ENCODE measurements around the gene SCG2. TPM values are rescaled to one million over a fixed set of nuclear protein-coding genes. Genes with fewer than 3 reads are reported as not detected.

SCG2 gene
- total RNA-seq, 1 experiment from 2014 or later, result 0.11 TPM

DNA sequence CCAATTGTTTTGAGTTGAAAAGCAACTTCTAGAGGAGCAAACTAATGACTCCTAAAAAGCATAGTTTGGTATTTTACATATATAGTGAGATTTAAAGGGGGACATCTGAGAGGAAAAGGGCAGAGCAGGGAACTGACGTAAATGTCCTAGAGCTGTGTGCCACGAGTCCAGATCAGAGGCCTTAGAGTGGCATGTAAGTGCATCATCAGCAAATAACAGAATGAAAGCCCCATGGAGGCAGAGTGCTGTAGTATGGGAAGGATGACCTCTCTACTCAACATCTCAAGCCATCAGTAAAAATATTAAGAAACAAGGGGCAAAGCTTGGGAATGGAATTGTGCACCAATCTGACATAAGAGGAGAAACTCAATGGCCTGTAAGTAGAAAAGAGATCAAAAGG, 31.4 kb downstream of the SCG2 start:
- TF ChIP-seq ZNF138 (CRISPR knock-in tag; conservative IDR thresholded peaks at IDR 0.05), result no peak
- TF ChIP-seq NFE2L1 (CRISPR knock-in tag; IDR thresholded peaks at IDR 0.05), result no peak
- TF ChIP-seq, protein P1, sequence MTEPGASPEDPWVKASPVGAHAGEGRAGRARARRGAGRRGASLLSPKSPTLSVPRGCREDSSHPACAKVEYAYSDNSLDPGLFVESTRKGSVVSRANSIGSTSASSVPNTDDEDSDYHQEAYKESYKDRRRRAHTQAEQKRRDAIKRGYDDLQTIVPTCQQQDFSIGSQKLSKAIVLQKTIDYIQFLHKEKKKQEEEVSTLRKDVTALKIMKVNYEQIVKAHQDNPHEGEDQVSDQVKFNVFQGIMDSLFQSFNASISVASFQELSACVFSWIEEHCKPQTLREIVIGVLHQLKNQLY (CRISPR knock-in tag; IDR thresholded peaks at IDR 0.05), result no peak
- no peak for TF ChIP-seq JUN (CRISPR knock-in tag; IDR thresholded peaks at IDR 0.05)
- no peak for TF ChIP-seq ESRRA (CRISPR knock-in tag; IDR thresholded peaks at IDR 0.05; ENCODE audit: borderline replicate concordance)
- TF ChIP-seq, protein P2, sequence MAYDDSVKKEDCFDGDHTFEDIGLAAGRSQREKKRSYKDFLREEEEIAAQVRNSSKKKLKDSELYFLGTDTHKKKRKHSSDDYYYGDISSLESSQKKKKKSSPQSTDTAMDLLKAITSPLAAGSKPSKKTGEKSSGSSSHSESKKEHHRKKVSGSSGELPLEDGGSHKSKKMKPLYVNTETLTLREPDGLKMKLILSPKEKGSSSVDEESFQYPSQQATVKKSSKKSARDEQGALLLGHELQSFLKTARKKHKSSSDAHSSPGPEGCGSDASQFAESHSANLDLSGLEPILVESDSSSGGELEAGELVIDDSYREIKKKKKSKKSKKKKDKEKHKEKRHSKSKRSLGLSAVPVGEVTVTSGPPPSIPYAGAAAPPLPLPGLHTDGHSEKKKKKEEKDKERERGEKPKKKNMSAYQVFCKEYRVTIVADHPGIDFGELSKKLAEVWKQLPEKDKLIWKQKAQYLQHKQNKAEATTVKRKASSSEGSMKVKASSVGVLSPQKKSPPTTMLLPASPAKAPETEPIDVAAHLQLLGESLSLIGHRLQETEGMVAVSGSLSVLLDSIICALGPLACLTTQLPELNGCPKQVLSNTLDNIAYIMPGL (CRISPR knock-in tag; IDR thresholded peaks at IDR 0.05), result no peak
- TF ChIP-seq, protein P3, sequence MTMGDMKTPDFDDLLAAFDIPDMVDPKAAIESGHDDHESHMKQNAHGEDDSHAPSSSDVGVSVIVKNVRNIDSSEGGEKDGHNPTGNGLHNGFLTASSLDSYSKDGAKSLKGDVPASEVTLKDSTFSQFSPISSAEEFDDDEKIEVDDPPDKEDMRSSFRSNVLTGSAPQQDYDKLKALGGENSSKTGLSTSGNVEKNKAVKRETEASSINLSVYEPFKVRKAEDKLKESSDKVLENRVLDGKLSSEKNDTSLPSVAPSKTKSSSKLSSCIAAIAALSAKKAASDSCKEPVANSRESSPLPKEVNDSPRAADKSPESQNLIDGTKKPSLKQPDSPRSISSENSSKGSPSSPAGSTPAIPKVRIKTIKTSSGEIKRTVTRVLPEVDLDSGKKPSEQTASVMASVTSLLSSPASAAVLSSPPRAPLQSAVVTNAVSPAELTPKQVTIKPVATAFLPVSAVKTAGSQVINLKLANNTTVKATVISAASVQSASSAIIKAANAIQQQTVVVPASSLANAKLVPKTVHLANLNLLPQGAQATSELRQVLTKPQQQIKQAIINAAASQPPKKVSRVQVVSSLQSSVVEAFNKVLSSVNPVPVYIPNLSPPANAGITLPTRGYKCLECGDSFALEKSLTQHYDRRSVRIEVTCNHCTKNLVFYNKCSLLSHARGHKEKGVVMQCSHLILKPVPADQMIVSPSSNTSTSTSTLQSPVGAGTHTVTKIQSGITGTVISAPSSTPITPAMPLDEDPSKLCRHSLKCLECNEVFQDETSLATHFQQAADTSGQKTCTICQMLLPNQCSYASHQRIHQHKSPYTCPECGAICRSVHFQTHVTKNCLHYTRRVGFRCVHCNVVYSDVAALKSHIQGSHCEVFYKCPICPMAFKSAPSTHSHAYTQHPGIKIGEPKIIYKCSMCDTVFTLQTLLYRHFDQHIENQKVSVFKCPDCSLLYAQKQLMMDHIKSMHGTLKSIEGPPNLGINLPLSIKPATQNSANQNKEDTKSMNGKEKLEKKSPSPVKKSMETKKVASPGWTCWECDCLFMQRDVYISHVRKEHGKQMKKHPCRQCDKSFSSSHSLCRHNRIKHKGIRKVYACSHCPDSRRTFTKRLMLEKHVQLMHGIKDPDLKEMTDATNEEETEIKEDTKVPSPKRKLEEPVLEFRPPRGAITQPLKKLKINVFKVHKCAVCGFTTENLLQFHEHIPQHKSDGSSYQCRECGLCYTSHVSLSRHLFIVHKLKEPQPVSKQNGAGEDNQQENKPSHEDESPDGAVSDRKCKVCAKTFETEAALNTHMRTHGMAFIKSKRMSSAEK (CRISPR knock-in tag; IDR thresholded peaks at IDR 0.05; ENCODE audit: borderline replicate concordance), result no peak
- TF ChIP-seq, protein P4, sequence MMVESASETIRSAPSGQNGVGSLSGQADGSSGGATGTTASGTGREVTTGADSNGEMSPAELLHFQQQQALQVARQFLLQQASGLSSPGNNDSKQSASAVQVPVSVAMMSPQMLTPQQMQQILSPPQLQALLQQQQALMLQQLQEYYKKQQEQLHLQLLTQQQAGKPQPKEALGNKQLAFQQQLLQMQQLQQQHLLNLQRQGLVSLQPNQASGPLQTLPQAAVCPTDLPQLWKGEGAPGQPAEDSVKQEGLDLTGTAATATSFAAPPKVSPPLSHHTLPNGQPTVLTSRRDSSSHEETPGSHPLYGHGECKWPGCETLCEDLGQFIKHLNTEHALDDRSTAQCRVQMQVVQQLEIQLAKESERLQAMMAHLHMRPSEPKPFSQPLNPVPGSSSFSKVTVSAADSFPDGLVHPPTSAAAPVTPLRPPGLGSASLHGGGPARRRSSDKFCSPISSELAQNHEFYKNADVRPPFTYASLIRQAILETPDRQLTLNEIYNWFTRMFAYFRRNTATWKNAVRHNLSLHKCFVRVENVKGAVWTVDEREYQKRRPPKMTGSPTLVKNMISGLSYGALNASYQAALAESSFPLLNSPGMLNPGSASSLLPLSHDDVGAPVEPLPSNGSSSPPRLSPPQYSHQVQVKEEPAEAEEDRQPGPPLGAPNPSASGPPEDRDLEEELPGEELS (CRISPR knock-in tag; IDR thresholded peaks at IDR 0.05), result no peak
- no peak for TF ChIP-seq JAZF1 (CRISPR knock-in tag; IDR thresholded peaks at IDR 0.05)
- TF ChIP-seq, protein P5, sequence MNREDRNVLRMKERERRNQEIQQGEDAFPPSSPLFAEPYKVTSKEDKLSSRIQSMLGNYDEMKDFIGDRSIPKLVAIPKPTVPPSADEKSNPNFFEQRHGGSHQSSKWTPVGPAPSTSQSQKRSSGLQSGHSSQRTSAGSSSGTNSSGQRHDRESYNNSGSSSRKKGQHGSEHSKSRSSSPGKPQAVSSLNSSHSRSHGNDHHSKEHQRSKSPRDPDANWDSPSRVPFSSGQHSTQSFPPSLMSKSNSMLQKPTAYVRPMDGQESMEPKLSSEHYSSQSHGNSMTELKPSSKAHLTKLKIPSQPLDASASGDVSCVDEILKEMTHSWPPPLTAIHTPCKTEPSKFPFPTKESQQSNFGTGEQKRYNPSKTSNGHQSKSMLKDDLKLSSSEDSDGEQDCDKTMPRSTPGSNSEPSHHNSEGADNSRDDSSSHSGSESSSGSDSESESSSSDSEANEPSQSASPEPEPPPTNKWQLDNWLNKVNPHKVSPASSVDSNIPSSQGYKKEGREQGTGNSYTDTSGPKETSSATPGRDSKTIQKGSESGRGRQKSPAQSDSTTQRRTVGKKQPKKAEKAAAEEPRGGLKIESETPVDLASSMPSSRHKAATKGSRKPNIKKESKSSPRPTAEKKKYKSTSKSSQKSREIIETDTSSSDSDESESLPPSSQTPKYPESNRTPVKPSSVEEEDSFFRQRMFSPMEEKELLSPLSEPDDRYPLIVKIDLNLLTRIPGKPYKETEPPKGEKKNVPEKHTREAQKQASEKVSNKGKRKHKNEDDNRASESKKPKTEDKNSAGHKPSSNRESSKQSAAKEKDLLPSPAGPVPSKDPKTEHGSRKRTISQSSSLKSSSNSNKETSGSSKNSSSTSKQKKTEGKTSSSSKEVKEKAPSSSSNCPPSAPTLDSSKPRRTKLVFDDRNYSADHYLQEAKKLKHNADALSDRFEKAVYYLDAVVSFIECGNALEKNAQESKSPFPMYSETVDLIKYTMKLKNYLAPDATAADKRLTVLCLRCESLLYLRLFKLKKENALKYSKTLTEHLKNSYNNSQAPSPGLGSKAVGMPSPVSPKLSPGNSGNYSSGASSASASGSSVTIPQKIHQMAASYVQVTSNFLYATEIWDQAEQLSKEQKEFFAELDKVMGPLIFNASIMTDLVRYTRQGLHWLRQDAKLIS (CRISPR knock-in tag; IDR thresholded peaks at IDR 0.05; ENCODE audit: borderline replicate concordance), result no peak
- TF ChIP-seq GTF2I (CRISPR knock-in tag; conservative IDR thresholded peaks at IDR 0.05), result no peak
- TF ChIP-seq MXD4 (CRISPR knock-in tag; IDR thresholded peaks at IDR 0.05; ENCODE audit: borderline replicate concordance), result no peak
- H3K36me3 Mint-ChIP-seq, result no peaks in the 10 kb centered on the region
- no peak overlapping the region for H3K27ac Mint-ChIP-seq
- H3K9me3 Mint-ChIP-seq, result no peaks in the 10 kb centered on the region
- CTCF ChIA-PET, result interaction anchor here (1.2 kb wide), 1 partner anchor 31 kb away, joined by 4 read pairs; the partner anchor contains the start of gene SCG2
- H3K4me1 Mint-ChIP-seq, result 0 out of 2 replicates have a peak, but pooled peaks cover 3% of the 10 kb centered on the region
- POLR2A ChIA-PET, result no interaction called here
- no peak overlapping the region for H3K4me3 Mint-ChIP-seq
- DNase-seq (ENCODE audit: low spot score) (no peak), ATAC-seq (no peak)
- no peaks in the 10 kb centered on the region for H3K27me3 Mint-ChIP-seq (ENCODE audit: low read depth)

DNA sequence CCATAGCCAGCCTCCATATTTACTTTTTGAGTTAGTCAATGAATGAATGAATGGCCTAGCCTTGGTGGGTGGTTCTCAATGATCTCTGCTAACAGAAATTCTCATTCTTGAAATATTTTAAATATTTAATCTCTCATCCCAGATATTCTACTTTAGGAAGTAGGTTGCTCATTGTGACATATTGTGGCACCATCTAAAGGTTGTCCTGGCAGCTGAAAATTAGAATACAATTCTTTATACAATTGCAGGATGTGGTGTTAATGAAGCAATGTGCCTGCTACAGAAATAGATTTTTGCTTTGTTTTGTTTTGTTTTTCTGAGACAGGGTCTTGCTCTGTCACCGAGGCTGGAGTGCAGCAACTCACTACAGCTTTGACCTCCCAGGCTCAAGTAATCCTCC, 35.8 kb downstream of the SCG2 start:
- CTCF ChIA-PET, result no interaction called here
- DNase-seq (ENCODE audit: low spot score) (no peak), ATAC-seq (no peak)
- Mint-ChIP-seq H3K36me3 (no peaks in the 10 kb centered on the region), H3K4me3 (no peak overlapping the region), H3K9me3 (no peaks in the 10 kb centered on the region), H3K4me1 (peaks cover 6% of the 10 kb centered on the region), H3K27ac (no peak overlapping the region), H3K27me3 (ENCODE audit: low read depth) (no peaks in the 10 kb centered on the region)
- POLR2A ChIA-PET, result no interaction called here
- TF ChIP-seq CBFB (CRISPR knock-in tag; IDR thresholded peaks at IDR 0.05; ENCODE audit: low read depth) (no peak), SMAD4 (CRISPR knock-in tag; IDR thresholded peaks at IDR 0.05) (no peak), NR1H2 (CRISPR knock-in tag; IDR thresholded peaks at IDR 0.05) (no peak), ZNF396 (CRISPR knock-in tag; IDR thresholded peaks at IDR 0.05; ENCODE audit: borderline replicate concordance) (no peak), ZNF232 (CRISPR knock-in tag; IDR thresholded peaks at IDR 0.05) (no peak)
- TF ChIP-seq, protein P6, sequence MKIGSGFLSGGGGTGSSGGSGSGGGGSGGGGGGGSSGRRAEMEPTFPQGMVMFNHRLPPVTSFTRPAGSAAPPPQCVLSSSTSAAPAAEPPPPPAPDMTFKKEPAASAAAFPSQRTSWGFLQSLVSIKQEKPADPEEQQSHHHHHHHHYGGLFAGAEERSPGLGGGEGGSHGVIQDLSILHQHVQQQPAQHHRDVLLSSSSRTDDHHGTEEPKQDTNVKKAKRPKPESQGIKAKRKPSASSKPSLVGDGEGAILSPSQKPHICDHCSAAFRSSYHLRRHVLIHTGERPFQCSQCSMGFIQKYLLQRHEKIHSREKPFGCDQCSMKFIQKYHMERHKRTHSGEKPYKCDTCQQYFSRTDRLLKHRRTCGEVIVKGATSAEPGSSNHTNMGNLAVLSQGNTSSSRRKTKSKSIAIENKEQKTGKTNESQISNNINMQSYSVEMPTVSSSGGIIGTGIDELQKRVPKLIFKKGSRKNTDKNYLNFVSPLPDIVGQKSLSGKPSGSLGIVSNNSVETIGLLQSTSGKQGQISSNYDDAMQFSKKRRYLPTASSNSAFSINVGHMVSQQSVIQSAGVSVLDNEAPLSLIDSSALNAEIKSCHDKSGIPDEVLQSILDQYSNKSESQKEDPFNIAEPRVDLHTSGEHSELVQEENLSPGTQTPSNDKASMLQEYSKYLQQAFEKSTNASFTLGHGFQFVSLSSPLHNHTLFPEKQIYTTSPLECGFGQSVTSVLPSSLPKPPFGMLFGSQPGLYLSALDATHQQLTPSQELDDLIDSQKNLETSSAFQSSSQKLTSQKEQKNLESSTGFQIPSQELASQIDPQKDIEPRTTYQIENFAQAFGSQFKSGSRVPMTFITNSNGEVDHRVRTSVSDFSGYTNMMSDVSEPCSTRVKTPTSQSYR (CRISPR knock-in tag; IDR thresholded peaks at IDR 0.05), result no peak
- TF ChIP-seq, protein P7, sequence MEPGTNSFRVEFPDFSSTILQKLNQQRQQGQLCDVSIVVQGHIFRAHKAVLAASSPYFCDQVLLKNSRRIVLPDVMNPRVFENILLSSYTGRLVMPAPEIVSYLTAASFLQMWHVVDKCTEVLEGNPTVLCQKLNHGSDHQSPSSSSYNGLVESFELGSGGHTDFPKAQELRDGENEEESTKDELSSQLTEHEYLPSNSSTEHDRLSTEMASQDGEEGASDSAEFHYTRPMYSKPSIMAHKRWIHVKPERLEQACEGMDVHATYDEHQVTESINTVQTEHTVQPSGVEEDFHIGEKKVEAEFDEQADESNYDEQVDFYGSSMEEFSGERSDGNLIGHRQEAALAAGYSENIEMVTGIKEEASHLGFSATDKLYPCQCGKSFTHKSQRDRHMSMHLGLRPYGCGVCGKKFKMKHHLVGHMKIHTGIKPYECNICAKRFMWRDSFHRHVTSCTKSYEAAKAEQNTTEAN (CRISPR knock-in tag; IDR thresholded peaks at IDR 0.05), result no peak
